ENCODE data around the gene SRRM2.

The SRRM2 gene

GRCh38 chr16:2711370-2712062 lies 40.9 kb upstream of the SRRM2 start:
- Mint-ChIP-seq H3K4me1 (ENCODE audit: low read depth) (peaks cover 5% of the 10 kb centered on the region), H3K27me3 (peaks cover 8% of the 10 kb centered on the region), H3K27ac (no peak overlapping the region), H3K4me3 (no peak overlapping the region), H3K9me3 (no peaks in the 10 kb centered on the region), H3K36me3 (ENCODE audit: low read depth) (peaks cover 9% of the 10 kb centered on the region)

- Mint-ChIP-seq H3K27ac (no peak overlapping the region), H3K36me3 (ENCODE audit: low read depth) (peaks cover 9% of the 10 kb centered on the region), H3K27me3 (peaks cover 8% of the 10 kb centered on the region), H3K4me3 (no peak overlapping the region), H3K9me3 (no peaks in the 10 kb centered on the region), H3K4me1 (ENCODE audit: low read depth) (peaks cover 5% of the 10 kb centered on the region)
Observed at GRCh38 chr16:2712063-2712441, 40.4 kb upstream of the SRRM2 start.

GRCh38 chr16:2712546-2712945 lies 39.9 kb upstream of the SRRM2 start:
- H3K4me1 Mint-ChIP-seq (ENCODE audit: low read depth): peaks cover 5% of the 10 kb centered on the region
- peaks cover 8% of the 10 kb centered on the region for H3K27me3 Mint-ChIP-seq
- peaks cover 9% of the 10 kb centered on the region for H3K36me3 Mint-ChIP-seq (ENCODE audit: low read depth)
- no peak overlapping the region for H3K27ac Mint-ChIP-seq
- no peaks in the 10 kb centered on the region for H3K9me3 Mint-ChIP-seq
- H3K4me3 Mint-ChIP-seq: no peak overlapping the region

GRCh38 chr16:2713523-2713922 lies 38.9 kb upstream of the SRRM2 start:
- H3K4me1 Mint-ChIP-seq (ENCODE audit: low read depth): peaks cover 5% of the 10 kb centered on the region
- no peak overlapping the region for H3K27ac Mint-ChIP-seq
- no peaks in the 10 kb centered on the region for H3K9me3 Mint-ChIP-seq
- H3K36me3 Mint-ChIP-seq (ENCODE audit: low read depth): peaks cover 1% of the 10 kb centered on the region
- H3K27me3 Mint-ChIP-seq: peaks cover 8% of the 10 kb centered on the region
- H3K4me3 Mint-ChIP-seq: no peak overlapping the region

GRCh38 chr16:2713985-2714774 lies 38.3 kb upstream of the SRRM2 start:
- no peak overlapping the region for H3K27ac Mint-ChIP-seq
- no peak overlapping the region for H3K4me3 Mint-ChIP-seq
- H3K27me3 Mint-ChIP-seq: peaks cover 8% of the 10 kb centered on the region
- H3K36me3 Mint-ChIP-seq (ENCODE audit: low read depth): no peaks in the 10 kb centered on the region
- no peaks in the 10 kb centered on the region for H3K9me3 Mint-ChIP-seq
- H3K4me1 Mint-ChIP-seq (ENCODE audit: low read depth): peaks cover 5% of the 10 kb centered on the region

- Mint-ChIP-seq H3K36me3 (ENCODE audit: low read depth) (no peaks in the 10 kb centered on the region), H3K9me3 (no peaks in the 10 kb centered on the region), H3K27me3 (peaks cover 8% of the 10 kb centered on the region), H3K27ac (no peak overlapping the region), H3K4me1 (ENCODE audit: low read depth) (peaks cover 5% of the 10 kb centered on the region), H3K4me3 (no peak overlapping the region)
Observed at GRCh38 chr16:2715064-2715463, 37.4 kb upstream of the SRRM2 start.

GRCh38 chr16:2715519-2715918 lies 36.9 kb upstream of the SRRM2 start:
- no peak overlapping the region for H3K4me3 Mint-ChIP-seq
- H3K27me3 Mint-ChIP-seq: peaks cover 8% of the 10 kb centered on the region
- no peak overlapping the region for H3K27ac Mint-ChIP-seq
- H3K36me3 Mint-ChIP-seq (ENCODE audit: low read depth): no peaks in the 10 kb centered on the region
- peaks cover 5% of the 10 kb centered on the region for H3K4me1 Mint-ChIP-seq (ENCODE audit: low read depth)
- no peaks in the 10 kb centered on the region for H3K9me3 Mint-ChIP-seq

- Mint-ChIP-seq H3K4me3 (no peak overlapping the region), H3K27ac (no peak overlapping the region), H3K4me1 (ENCODE audit: low read depth) (peaks cover 5% of the 10 kb centered on the region), H3K27me3 (peaks cover 8% of the 10 kb centered on the region), H3K36me3 (ENCODE audit: low read depth) (no peaks in the 10 kb centered on the region), H3K9me3 (no peaks in the 10 kb centered on the region)
Observed at GRCh38 chr16:2715966-2716885, 36.2 kb upstream of the SRRM2 start.

GRCh38 chr16:2716948-2717347 lies 35.5 kb upstream of the SRRM2 start:
- Mint-ChIP-seq H3K27me3 (peaks cover 8% of the 10 kb centered on the region), H3K9me3 (no peaks in the 10 kb centered on the region), H3K4me1 (ENCODE audit: low read depth) (peaks cover 5% of the 10 kb centered on the region), H3K27ac (no peak overlapping the region), H3K4me3 (no peak overlapping the region), H3K36me3 (ENCODE audit: low read depth) (no peaks in the 10 kb centered on the region)

- H3K4me1 Mint-ChIP-seq (ENCODE audit: low read depth): peaks cover 5% of the 10 kb centered on the region
- no peaks in the 10 kb centered on the region for H3K36me3 Mint-ChIP-seq (ENCODE audit: low read depth)
- no peak overlapping the region for H3K27ac Mint-ChIP-seq
- no peaks in the 10 kb centered on the region for H3K9me3 Mint-ChIP-seq
- peaks cover 8% of the 10 kb centered on the region for H3K27me3 Mint-ChIP-seq
- H3K4me3 Mint-ChIP-seq: no peak overlapping the region
Observed at GRCh38 chr16:2717383-2718263, 34.8 kb upstream of the SRRM2 start.

- H3K36me3 Mint-ChIP-seq (ENCODE audit: low read depth): no peaks in the 10 kb centered on the region
- H3K9me3 Mint-ChIP-seq: no peaks in the 10 kb centered on the region
- H3K4me3 Mint-ChIP-seq: peak overlapping the region; percentile 82
- H3K27me3 Mint-ChIP-seq: peaks cover 14% of the 10 kb centered on the region
- H3K27ac Mint-ChIP-seq: peak overlapping the region; percentile 8
- peaks cover 5% of the 10 kb centered on the region for H3K4me1 Mint-ChIP-seq (ENCODE audit: low read depth)
Observed at GRCh38 chr16:2719328-2720063, 32.9 kb upstream of the SRRM2 start.

- Mint-ChIP-seq H3K4me1 (ENCODE audit: low read depth) (peaks cover 1% of the 10 kb centered on the region), H3K27me3 (peaks cover 10% of the 10 kb centered on the region), H3K36me3 (ENCODE audit: low read depth) (no peaks in the 10 kb centered on the region), H3K4me3 (peak within 1 kb of the TSS; percentile 82), H3K9me3 (no peaks in the 10 kb centered on the region), H3K27ac (peak within 1 kb of the TSS; percentile 49)
Observed at GRCh38 chr16:2720064-2720457, 32.4 kb upstream of the SRRM2 start, which contains the start of gene PRSS27. PRSS27 (minus strand) TSS chr16:2720224; CDS start chr16:2720160, 64 bp downstream.

GRCh38 chr16:2720719-2721633 lies 31.5 kb upstream of the SRRM2 start:
- peak overlapping the region; percentile 82 for H3K4me3 Mint-ChIP-seq
- peaks cover 15% of the 10 kb centered on the region for H3K27me3 Mint-ChIP-seq
- no peaks in the 10 kb centered on the region for H3K36me3 Mint-ChIP-seq (ENCODE audit: low read depth)
- no peaks in the 10 kb centered on the region for H3K4me1 Mint-ChIP-seq (ENCODE audit: low read depth)
- peak overlapping the region; percentile 49 for H3K27ac Mint-ChIP-seq
- H3K9me3 Mint-ChIP-seq: no peaks in the 10 kb centered on the region
